GM18873 (cell line): Measurements from ENCODE around the gene HOXA9.

Source experiments
- ATAC-seq: cut with Tn5 transposase; IDR thresholded peaks from one replicate; pipeline ENCODE4 v1.9.1; 2021; ENCODE audit warnings: mild to moderate bottlenecking, moderate library complexity, moderate number of reproducible peaks; ENCODE audit not compliant: unreplicated experiment, low FRiP score

The HOXA9 gene

GRCh38 chr7:27167916-27168264, 2.6 kb upstream of the HOXA9 start:
- ATAC-seq = no peak

- no peak for ATAC-seq
Observed at GRCh38 chr7:27166531-27167505, 1.5 kb upstream of the HOXA9 start.

DNA sequence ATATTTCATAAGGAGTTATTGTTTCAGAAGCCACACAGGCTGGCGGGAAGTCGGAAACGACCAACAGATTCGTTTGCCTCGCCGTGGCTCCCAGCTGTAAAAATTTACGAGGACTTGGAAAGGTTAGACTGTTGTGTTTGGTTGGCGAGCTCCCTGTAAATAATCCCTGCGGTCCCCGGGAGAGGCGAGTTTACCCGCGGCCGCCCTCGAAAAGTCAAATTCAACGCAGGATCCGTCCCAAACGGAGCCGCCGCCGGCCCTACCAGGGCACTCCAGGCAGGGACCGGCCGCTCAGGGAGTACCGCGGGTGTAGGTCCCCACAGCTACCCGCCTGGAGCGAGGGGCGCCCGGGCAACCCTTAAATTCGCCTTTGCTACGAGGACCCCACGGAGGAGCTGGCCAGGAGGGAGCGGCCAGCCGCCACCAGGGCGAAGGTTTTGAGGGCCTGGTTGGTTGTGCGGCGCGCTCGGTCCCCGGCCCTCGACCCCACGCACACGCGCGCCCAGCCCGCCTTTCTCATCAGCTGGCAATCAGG, 726 bp upstream of the HOXA9 start:
- ATAC-seq = no peak

DNA sequence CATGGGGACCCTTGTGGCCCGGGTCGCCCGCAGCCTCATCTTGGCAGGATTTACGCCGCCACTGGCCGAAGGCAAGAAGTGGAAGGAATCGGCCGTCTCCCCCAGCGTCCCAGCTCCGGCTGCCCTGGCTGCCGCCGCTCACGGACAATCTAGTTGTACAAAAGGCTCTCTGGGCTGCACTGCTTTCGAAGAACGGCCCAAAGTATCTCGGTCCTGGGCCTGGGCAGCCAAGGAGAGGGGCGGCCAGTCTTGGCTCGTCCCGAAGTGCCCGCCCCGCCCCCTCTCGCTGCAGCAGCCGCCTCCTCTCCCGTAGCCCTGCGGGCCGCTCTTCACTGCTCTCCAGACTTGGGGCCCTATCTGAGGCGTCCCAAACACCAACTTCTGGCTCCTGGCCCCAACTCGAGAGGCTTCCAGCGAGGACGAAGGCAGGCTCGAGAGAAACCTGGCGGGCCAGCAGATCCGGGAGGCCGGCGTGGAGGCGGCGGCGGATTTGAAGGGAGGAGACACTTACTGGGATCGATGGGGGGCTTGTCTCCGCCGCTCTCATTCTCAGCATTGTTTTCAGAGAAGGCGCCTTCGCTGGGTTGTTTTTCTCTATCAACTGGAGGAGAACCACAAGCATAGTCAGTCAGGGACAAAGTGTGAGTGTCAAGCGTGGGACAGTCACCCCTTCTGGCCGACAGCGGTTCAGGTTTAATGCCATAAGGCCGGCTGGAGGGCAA, 809 bp downstream of the HOXA9 start:
- no peak for ATAC-seq

GRCh38 chr7:27164045-27164366, 1.3 kb downstream of the HOXA9 start:
- ATAC-seq = no peak

GRCh38 chr7:27163288-27164044, 1.9 kb downstream of the HOXA9 start:
- ATAC-seq = no peak

- ATAC-seq = no peak
Observed at GRCh38 chr7:27162561-27163287, 2.6 kb downstream of the HOXA9 start.

- ATAC-seq = no peak
Observed at GRCh38 chr7:27161721-27162560, 3.4 kb downstream of the HOXA9 start.

DNA sequence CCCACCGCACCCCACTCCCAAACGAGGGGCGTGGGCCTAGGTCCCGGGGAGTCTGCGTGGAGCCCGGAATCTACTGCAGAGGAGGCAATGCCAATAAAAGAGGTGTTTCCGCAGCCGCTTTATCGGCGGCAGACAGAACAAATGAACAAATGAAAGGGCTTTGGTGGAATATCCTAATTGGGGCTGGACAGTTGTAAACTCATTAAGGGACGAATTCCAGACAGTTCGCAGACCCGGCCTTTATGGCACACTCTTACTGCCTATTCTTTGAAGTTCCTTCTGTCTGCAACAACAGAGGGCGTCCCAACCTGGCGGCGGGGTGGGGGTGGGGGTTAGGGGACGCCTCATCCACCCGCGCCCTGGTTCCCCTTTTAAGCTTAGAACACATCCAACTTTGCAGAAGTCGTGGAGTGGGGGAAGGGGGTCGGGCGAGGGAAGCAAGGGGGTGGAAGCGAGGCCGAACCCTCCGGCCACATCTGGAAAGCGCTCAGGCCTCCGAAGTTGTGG, 4.1 kb downstream of the HOXA9 start:
- ATAC-seq = no peak

DNA sequence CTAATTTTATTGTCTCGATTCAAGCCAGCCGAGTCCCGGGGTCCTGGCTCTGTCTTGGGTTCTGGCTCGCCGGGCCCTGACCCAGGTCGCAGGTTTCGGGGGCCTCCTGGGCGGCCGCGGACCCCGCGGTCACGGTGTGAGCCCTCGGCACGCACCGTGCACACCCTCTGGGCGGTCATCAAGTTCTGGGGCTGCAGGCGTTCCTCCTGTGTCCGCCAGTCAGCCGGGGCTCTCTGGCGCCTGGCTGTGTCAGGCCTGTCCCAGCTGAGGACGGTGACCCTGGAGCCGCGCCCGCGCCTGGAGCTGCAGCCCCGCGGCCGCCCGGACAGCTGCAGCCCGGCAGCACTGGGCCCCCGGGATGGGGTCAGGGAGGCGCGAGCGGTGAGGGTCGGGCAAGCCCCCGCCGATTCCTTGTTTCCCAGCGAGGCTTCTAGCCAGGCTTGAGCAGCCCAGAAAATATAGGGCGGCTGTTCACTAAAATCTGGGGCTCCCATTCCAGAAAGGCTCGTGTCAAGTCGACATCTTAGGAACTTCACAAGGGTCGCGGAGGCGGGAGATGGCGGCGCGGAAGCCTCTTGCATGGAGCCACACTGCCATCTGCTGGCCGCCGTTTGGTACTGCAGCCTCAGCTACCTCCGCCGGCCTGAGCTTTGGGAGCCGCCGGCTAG, 4.7 kb downstream of the HOXA9 start:
- ATAC-seq = no peak

- no peak for ATAC-seq
Observed at GRCh38 chr7:27160145-27160545, 5.2 kb downstream of the HOXA9 start.

- ATAC-seq = no peak
Observed at GRCh38 chr7:27159266-27160144, 5.8 kb downstream of the HOXA9 start.

GRCh38 chr7:27158436-27159265, 6.7 kb downstream of the HOXA9 start:
- ATAC-seq = no peak

GRCh38 chr7:27157702-27158431, 7.5 kb downstream of the HOXA9 start:
- no peak for ATAC-seq

DNA sequence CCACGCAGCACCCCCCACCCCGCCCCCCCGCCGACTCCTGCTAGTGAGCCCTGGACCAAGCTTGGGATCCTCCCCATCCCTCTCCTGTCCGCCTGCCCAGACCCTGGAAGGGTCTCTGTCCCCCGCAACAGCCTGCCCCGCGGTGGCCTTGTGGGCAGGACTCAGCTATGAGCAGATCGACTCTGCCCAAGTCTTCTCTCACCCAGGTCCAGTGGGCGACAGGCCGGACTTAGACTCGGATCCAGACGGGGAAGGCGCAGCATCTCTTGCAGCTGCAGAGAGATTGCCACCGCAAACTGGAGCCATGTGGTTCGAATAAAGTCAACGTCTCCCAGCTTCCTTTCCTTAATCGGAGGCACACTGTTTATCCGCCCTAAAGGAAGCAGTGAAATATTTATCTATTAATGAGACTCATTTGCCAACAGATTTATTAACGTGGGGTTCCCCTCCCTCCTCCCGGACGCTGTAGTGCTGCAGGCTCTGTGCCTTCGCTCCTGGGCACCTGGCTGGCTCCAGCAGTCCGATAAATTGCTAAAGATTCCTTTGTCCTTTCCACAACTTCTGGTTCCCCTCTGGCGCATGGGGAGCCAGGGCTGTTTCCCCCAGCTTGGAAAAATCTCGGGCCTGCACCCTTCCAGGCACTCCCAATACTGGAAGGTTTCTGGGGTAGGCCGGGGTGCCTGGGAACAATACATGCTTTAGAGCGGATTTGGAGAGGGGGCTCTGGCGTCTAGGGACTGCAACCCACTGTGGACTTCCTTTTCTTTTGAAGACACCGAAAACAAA, 8.2 kb downstream of the HOXA9 start:
- no peak for ATAC-seq
